ENCODE results near the gene CROCC2.

The CROCC2 gene

GRCh38 chr2:240964704-240965295, 58.7 kb downstream of the CROCC2 start:
- DNase-seq (ENCODE audit: low read depth), result no peak
- no peak for TF ChIP-seq CTCF (IDR thresholded peaks at IDR 0.05; ENCODE audit: control insufficient read depth, extremely low read depth, insufficient read depth)
- H3K4me3 ChIP-seq (ENCODE audit: low read depth, low read length), result no peak overlapping the region

DNA sequence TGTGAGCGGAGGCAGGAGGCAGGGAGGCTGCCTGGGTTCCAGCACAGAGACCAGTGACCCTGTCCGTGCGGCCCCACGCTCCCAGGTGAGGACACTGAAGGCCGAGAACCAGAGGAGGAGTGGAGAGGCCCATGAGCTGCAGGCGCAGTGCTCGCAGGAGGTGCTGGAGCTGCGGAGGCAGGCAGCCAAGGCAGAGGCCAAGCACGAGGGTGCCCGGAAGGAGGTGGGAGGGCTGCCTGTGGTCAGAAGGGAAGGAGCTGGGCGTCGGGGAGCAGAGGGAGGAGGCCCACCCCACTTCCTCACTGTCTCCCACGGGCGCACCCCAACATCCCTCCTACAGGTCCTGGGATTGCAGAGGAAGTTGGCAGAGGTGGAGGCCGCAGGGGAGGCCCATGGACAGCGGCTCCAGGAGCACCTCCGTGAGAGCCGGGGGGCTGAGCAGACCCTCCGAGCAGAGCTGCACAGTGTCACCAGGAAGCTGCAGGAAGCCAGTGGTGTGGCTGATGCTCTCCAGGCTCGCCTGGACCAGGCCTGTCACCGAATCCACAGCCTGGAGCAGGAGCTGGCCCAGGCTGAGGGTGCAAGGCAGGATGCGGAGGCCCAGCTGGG, 59.3 kb downstream of the CROCC2 start:
- DNase-seq (ENCODE audit: low read depth), result no peak
- no peak overlapping the region for H3K4me3 ChIP-seq (ENCODE audit: low read depth, low read length)
- no peak for TF ChIP-seq CTCF (IDR thresholded peaks at IDR 0.05; ENCODE audit: control insufficient read depth, extremely low read depth, insufficient read depth)

DNA sequence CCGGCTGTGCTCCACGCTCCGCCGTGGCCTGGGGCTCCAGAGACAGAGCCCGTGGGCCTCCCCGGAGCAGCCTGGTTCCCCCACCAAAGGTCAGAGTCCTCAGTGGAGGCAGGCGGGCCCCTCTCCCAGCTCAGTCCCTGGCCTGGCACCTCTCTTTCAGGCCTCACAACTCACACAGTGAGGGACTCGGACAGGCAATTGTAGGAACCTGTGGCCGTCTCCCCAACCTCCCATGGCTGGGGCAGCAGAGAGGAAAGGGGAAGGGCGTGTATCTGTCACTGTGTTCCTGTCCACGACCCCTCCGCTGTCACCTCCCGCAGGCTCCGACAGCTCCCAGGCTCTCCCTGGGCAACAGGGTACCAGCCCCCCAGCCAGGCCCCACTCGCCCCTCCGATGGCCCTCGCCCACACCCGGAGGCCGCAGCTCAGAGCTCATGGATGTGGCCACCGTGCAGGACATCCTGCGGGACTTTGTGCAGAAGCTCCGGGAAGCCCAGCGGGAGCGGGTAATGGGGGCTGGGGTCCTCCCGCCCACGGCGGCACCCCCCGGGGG, 59.8 kb downstream of the CROCC2 start:
- no peak overlapping the region for H3K4me3 ChIP-seq (ENCODE audit: low read depth, low read length)
- TF ChIP-seq CTCF (IDR thresholded peaks at IDR 0.05; ENCODE audit: control insufficient read depth, extremely low read depth, insufficient read depth), result no peak
- no peak for DNase-seq (ENCODE audit: low read depth)

- TF ChIP-seq CTCF (IDR thresholded peaks at IDR 0.05; ENCODE audit: control insufficient read depth, extremely low read depth, insufficient read depth), result no peak
- no peak for DNase-seq (ENCODE audit: low read depth)
- no peak overlapping the region for H3K4me3 ChIP-seq (ENCODE audit: low read depth, low read length)
Measured at GRCh38 chr2:240966457-240966905, 60.3 kb downstream of the CROCC2 start.

- DNase-seq (ENCODE audit: low read depth), result no peak
- H3K4me3 ChIP-seq (ENCODE audit: low read depth, low read length), result no peak overlapping the region
- no peak for TF ChIP-seq CTCF (IDR thresholded peaks at IDR 0.05; ENCODE audit: control insufficient read depth, extremely low read depth, insufficient read depth)
Measured at GRCh38 chr2:240966906-240967680, 61.0 kb downstream of the CROCC2 start.

DNA sequence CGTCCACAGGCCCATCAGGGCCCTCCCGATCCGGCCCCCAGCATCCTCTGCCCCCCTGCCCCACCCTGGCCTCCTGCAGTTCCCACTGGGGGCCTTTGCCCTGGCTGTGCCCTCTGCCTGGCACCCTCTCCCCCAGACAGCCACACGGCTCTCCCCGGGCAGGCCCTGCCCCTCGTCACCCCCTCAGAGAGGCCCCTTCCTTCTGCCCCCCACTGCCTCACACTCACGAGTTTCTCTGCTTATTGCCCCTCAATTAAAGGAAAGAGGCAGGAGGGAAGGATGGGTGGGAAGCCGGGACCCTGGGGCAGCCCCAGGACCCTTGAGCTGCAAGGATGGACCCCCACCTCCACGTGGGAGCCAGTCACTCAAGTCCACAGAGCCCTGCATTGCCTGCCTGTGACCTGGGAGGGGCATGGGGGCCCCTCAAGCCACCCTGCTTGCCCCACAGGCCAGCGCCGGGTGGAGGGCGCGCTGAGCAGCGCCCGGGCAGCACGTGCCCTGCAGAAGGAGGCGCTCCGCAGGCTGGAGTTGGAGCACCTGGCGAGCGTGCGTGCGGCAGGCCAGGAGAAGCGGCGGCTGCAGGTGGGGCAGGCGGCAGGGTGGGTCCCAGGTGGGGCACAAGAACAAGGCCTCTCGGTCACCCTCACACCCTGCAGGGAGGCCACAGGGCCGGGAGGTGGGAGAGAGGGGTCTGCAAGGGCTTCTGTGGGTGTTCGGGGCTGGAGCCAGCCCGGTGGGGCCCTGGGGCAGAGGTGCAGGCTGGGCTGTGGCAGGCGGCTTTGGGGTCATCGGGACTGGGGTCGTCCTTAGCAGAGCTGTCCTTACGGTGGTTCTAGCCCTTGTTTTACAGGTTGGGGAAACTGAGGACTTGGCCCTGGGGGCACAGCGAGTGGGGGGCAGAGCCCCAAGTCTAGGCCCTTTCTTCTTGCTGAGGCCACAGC, 61.8 kb downstream of the CROCC2 start:
- TF ChIP-seq CTCF (IDR thresholded peaks at IDR 0.05; ENCODE audit: control insufficient read depth, extremely low read depth, insufficient read depth), result no peak
- DNase-seq (ENCODE audit: low read depth), result no peak
- no peak overlapping the region for H3K4me3 ChIP-seq (ENCODE audit: low read depth, low read length)

All from LNCaP clone FGC (cell line).